Karpas-422 (cell line): ENCODE results near the gene RPA3. TPM values are rescaled to one million over a fixed set of nuclear protein-coding genes. Genes with fewer than 3 reads are reported as not detected.

Source experiments
- total RNA-seq: library from RNA; depleted of rRNA; stranded (reverse); fragments of >200 nt; shearing (Covaris generic); gene quantifications from 2 replicates; pipeline ENCODE4 v1.2.3, GENCODE V29; 2014; ENCODE audit warnings: low replicate concordance; rRNA removed

Gene RPA3
- total RNA-seq, 1 experiment from 2014 or later: 44.0 TPM

Other genes with a start within 250 kb of the RPA3 start
- 0.69 TPM in 1 of 2 replicates, not detected in the other for gene COL28A1, start 182.7 kb downstream of the RPA3 start, total RNA-seq
- 89.1 and 105 TPM in 2 replicates for gene MIOS, start 151.7 kb downstream of the RPA3 start, total RNA-seq
- 5.6 and 15.2 TPM in 2 replicates for gene UMAD1, start 77.9 kb downstream of the RPA3 start, total RNA-seq